ENCODE results near the gene BBLN.
"Not testable (repeated sequence)": the region's sequence is repeated elsewhere in the genome, so short reads cannot be mapped to it uniquely, and the experiment has no call there.

BBLN gene

GRCh38 chr9:128164307-128164885, 4.3 kb downstream of the BBLN start:
- no peak for DNase-seq

- DNase-seq = no peak
Measured at GRCh38 chr9:128166169-128166568, 6.1 kb downstream of the BBLN start.

- no peak for DNase-seq
Measured at GRCh38 chr9:128167209-128167608, 7.1 kb downstream of the BBLN start.

- DNase-seq = no peak
Measured at GRCh38 chr9:128168731-128169308, 8.8 kb downstream of the BBLN start.

- DNase-seq = no peak
Measured at GRCh38 chr9:128169492-128169891, 9.4 kb downstream of the BBLN start.

GRCh38 chr9:128169925-128170324, 9.9 kb downstream of the BBLN start:
- no peak for DNase-seq

- no peak for DNase-seq
Measured at GRCh38 chr9:128174062-128174461, 14.0 kb downstream of the BBLN start.

- DNase-seq = no peak
Measured at GRCh38 chr9:128175102-128175563, 15.1 kb downstream of the BBLN start.

- DNase-seq = no peak
Measured at GRCh38 chr9:128175726-128176125, 15.7 kb downstream of the BBLN start.

- DNase-seq = no peak
Measured at GRCh38 chr9:128178806-128179431, 18.9 kb downstream of the BBLN start.

GRCh38 chr9:128180001-128180400, 19.9 kb downstream of the BBLN start:
- no peak for DNase-seq

- DNase-seq = no peak
Measured at GRCh38 chr9:128180447-128180846, 20.4 kb downstream of the BBLN start.

GRCh38 chr9:128181480-128181879, 21.4 kb downstream of the BBLN start:
- not testable (repeated sequence) for DNase-seq

GRCh38 chr9:128182893-128183588, 23.0 kb downstream of the BBLN start:
- DNase-seq = no peak

- DNase-seq = no peak
Measured at GRCh38 chr9:128185979-128186965, 26.2 kb downstream of the BBLN start.

GRCh38 chr9:128187361-128187760, 27.3 kb downstream of the BBLN start:
- no peak for DNase-seq

- no peak for DNase-seq
Measured at GRCh38 chr9:128188209-128188608, 28.1 kb downstream of the BBLN start.

- no peak for DNase-seq
Measured at GRCh38 chr9:128190013-128190412, 29.9 kb downstream of the BBLN start.

GRCh38 chr9:128190516-128191405, 30.7 kb downstream of the BBLN start:
- DNase-seq = peak in 1 of 2 donors; percentile 69

- peak; percentile 17 to 69 for DNase-seq
Measured at GRCh38 chr9:128191406-128192046, 31.5 kb downstream of the BBLN start, which contains the start of gene CIZ1. Gene CIZ1, minus strand, starts transcription at chr9:128191572. Its CDS starts 715 bp downstream, at chr9:128190857.

Data from bone marrow (tissue), 2 donors.